IMR-90 (cell line): ENCODE data around the gene KCNH4.

Experiments
- CEBPB ChIP-seq: IDR thresholded peaks from 2 replicates; pipeline ENCODE4 v1.6.1; 2012; ENCODE audit warnings: low read depth, low read length, improper control_type of control experiment
- CHD1 ChIP-seq: IDR thresholded peaks from 2 replicates; pipeline ENCODE4 v1.6.1; 2012; ENCODE audit warnings: low read depth, low read length, improper control_type of control experiment
- MAFK ChIP-seq: IDR thresholded peaks from 2 replicates; pipeline ENCODE4 v1.6.1; 2012; ENCODE audit warnings: low read depth, low read length, improper control_type of control experiment
- POLR2A ChIP-seq: IDR thresholded peaks from 2 replicates; pipeline ENCODE4 v1.6.1; 2012; ENCODE audit warnings: mild to moderate bottlenecking, low read depth, low read length
- RAD21 ChIP-seq: IDR thresholded peaks from 2 replicates; pipeline ENCODE4 v1.6.1; 2012; ENCODE audit warnings: low read length, improper control_type of control experiment
- RCOR1 ChIP-seq: IDR thresholded peaks from 2 replicates; pipeline ENCODE4 v1.6.1; 2012; ENCODE audit warnings: mild to moderate bottlenecking, low read length, improper control_type of control experiment; ENCODE audit not compliant: insufficient replicate concordance
- RFX5 ChIP-seq: IDR thresholded peaks from 2 replicates; pipeline ENCODE4 v1.8.0; 2012; ENCODE audit warnings: low read depth, mild to moderate bottlenecking, low read length, moderate library complexity
- TF ChIP-seq, protein P1 (sequence below): conservative IDR thresholded peaks from 2 replicates; pipeline ENCODE4 v1.5.1; 2012; ENCODE audit warnings: mild to moderate bottlenecking, low read depth, low read length, improper control_type of control experiment
- TF ChIP-seq, protein P2 (sequence below): fragments of 150-350 bp; IDR thresholded peaks from 2 replicates; pipeline ENCODE4 v1.6.1; 2017; ENCODE audit warnings: mild to moderate bottlenecking, antibody characterized with exemption, low read length, low read depth
- TF ChIP-seq, protein P3 (sequence below): fragments of 150-350 bp; IDR thresholded peaks from 2 replicates; pipeline ENCODE4 v1.6.1; 2016; ENCODE audit warnings: low read depth, mild to moderate bottlenecking, low read length, moderate library complexity, borderline replicate concordance

DNA sequence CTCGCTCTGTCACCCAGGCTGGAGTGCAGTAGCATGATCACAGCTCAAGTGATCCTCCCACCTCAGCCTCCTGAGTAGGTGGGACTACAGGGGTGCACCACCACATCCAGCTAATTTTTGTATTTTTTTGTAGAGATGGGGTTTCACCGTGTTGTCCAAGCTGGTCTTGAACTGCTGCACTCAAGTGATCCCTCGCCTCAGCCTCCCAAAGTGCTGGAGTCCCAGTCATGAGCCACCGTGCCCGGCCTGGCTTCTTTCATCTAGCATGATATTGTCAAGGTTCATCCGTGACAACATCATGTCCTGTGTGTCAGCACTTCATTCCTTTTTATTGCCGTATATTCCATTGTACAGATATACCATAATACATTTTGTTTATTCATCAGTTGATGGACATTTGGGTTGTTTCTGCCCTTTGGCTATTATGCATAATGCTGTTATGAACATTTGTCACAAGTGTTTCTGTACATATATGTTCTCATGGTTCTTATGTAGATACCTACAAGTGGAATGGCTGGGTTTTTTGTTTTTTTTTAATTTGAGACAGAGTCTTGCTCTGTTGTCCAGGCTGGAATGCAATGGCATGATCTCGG is 16.7 kb upstream of the KCNH4 start:
- TF ChIP-seq CHD1 (no peak), RAD21 (no peak), CEBPB (no peak), MAFK (no peak), POLR2A (no peak), RCOR1 (no peak), RFX5 (no peak)
- TF ChIP-seq, protein P1, sequence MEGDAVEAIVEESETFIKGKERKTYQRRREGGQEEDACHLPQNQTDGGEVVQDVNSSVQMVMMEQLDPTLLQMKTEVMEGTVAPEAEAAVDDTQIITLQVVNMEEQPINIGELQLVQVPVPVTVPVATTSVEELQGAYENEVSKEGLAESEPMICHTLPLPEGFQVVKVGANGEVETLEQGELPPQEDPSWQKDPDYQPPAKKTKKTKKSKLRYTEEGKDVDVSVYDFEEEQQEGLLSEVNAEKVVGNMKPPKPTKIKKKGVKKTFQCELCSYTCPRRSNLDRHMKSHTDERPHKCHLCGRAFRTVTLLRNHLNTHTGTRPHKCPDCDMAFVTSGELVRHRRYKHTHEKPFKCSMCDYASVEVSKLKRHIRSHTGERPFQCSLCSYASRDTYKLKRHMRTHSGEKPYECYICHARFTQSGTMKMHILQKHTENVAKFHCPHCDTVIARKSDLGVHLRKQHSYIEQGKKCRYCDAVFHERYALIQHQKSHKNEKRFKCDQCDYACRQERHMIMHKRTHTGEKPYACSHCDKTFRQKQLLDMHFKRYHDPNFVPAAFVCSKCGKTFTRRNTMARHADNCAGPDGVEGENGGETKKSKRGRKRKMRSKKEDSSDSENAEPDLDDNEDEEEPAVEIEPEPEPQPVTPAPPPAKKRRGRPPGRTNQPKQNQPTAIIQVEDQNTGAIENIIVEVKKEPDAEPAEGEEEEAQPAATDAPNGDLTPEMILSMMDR, result no peak
- TF ChIP-seq, protein P2, sequence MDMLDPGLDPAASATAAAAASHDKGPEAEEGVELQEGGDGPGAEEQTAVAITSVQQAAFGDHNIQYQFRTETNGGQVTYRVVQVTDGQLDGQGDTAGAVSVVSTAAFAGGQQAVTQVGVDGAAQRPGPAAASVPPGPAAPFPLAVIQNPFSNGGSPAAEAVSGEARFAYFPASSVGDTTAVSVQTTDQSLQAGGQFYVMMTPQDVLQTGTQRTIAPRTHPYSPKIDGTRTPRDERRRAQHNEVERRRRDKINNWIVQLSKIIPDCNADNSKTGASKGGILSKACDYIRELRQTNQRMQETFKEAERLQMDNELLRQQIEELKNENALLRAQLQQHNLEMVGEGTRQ, result no peak
- TF ChIP-seq, protein P3, sequence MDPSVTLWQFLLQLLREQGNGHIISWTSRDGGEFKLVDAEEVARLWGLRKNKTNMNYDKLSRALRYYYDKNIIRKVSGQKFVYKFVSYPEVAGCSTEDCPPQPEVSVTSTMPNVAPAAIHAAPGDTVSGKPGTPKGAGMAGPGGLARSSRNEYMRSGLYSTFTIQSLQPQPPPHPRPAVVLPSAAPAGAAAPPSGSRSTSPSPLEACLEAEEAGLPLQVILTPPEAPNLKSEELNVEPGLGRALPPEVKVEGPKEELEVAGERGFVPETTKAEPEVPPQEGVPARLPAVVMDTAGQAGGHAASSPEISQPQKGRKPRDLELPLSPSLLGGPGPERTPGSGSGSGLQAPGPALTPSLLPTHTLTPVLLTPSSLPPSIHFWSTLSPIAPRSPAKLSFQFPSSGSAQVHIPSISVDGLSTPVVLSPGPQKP, result no peak
